Sigmoid colon (tissue), 4 donors: ENCODE measurements around the gene HSDL1.

Experiments used
- POLR2A ChIP-seq, 2 donors: fragments of 450-650 bp; IDR thresholded peaks; one replicate each; pipeline ENCODE4 v1.6.1; 2016; ENCODE audit warnings: antibody characterized with exemption in 2 of 2, mild to moderate bottlenecking in 2 of 2, moderate library complexity in 2 of 2
- POLR2AphosphoS5 ChIP-seq, 4 donors: sonication (generic); formaldehyde crosslinking; IDR thresholded peaks; one replicate each; pipeline ENCODE4 v1.6.1; 2017; ENCODE audit warnings: antibody characterized with exemption in 4 of 4
- TF ChIP-seq, protein P1 (sequence below), 4 experiments: fragments of 450-650 bp in 3 of 4; fragments of 200-600 bp in 1 of 4; IDR thresholded peaks; one replicate each; pipeline ENCODE4 v1.5.1; 2016 to 2019; ENCODE audit warnings: antibody characterized with exemption in 4 of 4, mild to moderate bottlenecking in 3 of 4, moderate library complexity in 2 of 4

DNA sequence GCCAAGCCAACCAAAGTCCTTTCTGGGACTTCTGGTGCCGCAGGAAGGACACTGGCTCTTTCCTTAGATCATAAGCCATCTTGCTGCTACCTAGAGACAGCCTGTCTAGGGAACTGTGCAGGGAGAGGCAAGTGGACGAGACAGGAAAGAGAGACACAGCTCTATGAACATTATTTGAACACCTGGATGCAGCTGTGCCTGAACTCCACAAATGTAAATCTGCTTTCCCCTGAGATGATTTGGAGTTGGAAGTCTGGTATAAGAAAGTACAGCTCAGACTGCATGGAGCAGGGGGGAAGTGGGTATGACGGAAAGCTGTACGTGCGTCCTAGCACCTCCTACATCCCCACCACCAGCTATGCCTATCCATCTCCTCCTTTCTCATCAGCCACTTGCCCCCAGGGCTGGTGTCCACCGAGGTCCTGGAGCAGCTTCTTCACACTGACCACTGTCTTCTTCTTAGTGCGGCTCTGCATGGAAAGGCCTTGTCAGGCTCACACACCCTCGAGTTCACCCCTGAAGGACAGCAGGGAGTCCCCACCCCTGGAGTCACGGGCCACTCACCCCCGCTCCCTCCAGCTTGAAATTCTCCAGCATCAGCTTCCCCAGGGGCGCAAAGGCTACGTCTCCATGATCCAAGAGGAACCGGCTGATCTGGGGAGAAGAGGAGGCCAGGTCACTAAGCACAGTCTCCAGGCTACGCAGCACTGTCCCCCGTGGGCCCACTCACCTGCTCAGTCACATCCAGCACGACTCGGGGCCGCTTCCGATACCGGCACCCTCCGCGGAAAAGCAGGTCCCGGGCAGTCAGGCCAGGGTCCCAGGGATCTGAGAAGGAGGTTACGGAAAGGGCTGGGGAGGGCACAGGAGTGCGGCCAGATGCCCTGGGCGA, 37.9 kb upstream of the HSDL1 start:
- TF ChIP-seq POLR2AphosphoS5 (IDR thresholded peaks at IDR 0.05) (no peak), POLR2A (IDR thresholded peaks at IDR 0.05) (no peak)
- TF ChIP-seq, protein P1, sequence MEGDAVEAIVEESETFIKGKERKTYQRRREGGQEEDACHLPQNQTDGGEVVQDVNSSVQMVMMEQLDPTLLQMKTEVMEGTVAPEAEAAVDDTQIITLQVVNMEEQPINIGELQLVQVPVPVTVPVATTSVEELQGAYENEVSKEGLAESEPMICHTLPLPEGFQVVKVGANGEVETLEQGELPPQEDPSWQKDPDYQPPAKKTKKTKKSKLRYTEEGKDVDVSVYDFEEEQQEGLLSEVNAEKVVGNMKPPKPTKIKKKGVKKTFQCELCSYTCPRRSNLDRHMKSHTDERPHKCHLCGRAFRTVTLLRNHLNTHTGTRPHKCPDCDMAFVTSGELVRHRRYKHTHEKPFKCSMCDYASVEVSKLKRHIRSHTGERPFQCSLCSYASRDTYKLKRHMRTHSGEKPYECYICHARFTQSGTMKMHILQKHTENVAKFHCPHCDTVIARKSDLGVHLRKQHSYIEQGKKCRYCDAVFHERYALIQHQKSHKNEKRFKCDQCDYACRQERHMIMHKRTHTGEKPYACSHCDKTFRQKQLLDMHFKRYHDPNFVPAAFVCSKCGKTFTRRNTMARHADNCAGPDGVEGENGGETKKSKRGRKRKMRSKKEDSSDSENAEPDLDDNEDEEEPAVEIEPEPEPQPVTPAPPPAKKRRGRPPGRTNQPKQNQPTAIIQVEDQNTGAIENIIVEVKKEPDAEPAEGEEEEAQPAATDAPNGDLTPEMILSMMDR (IDR thresholded peaks at IDR 0.05): no peak
